CD14-positive monocyte (primary cell): Measurements from ENCODE around the gene EIF3CL. TPM values are rescaled to one million over a fixed set of nuclear protein-coding genes. Genes with fewer than 3 reads are reported as not detected.
"Not testable (repeated sequence)": the region's sequence is repeated elsewhere in the genome, so short reads cannot be mapped to it uniquely, and the experiment has no call there.

Source experiments
- DNase-seq, 3 donors: peaks; one replicate each; pipeline ENCODE4 v3.0.0-alpha.2; 2011 to 2022
- H2AFZ ChIP-seq: 2 replicates; pipeline ENCODE4 v1.6.0; 2012; ENCODE audit warnings: mild to moderate bottlenecking, low read depth, low read length, inconsistent platforms; ENCODE audit not compliant: insufficient read depth, poor library complexity, severe bottlenecking
- H3K27ac ChIP-seq, 2 donors: 1 replicate in 1 of 2; 2 replicates in 1 of 2; pipeline ENCODE4 v1.5.1; 2012 to 2013; ENCODE audit warnings: low read length in 2 of 2, control low read depth in 1 of 2, inconsistent platforms in 1 of 2, low read depth in 1 of 2, mild to moderate bottlenecking in 1 of 2
- H3K27me3 ChIP-seq, 2 donors: one replicate each; pipeline versions ENCODE4 v1.6.0 to v1.6.1; 2011 to 2013; ENCODE audit warnings: low read length in 2 of 2; ENCODE audit not compliant: control insufficient read depth in 2 of 2, insufficient read depth in 2 of 2
- H3K36me3 ChIP-seq, 2 donors: replicated peaks in 1 of 2; 1 replicate in 1 of 2; 2 replicates in 1 of 2; pipeline versions ENCODE4 v1.5.1 to v1.6.1; 2012 to 2013; ENCODE audit warnings: low read length in 2 of 2, control low read depth in 1 of 2, inconsistent platforms in 1 of 2, mild to moderate bottlenecking in 1 of 2; ENCODE audit not compliant: insufficient read depth in 2 of 2, control insufficient read depth in 1 of 2
- H3K4me1 ChIP-seq, 2 donors: 1 replicate in 1 of 2; 2 replicates in 1 of 2; pipeline versions ENCODE4 v1.5.1 to v1.6.1; 2012 to 2013; ENCODE audit warnings: low read length in 2 of 2, control low read depth in 1 of 2, inconsistent platforms in 1 of 2, mild to moderate bottlenecking in 1 of 2, moderate library complexity in 1 of 2; ENCODE audit not compliant: insufficient read depth in 2 of 2, control insufficient read depth in 1 of 2
- H3K4me2 ChIP-seq: replicated peaks from 2 replicates; pipeline ENCODE3; 2012; ENCODE audit warnings: low read length, moderate library complexity, mild to moderate bottlenecking; ENCODE audit not compliant: poor library complexity, severe bottlenecking; ENCODE audit errors: extremely low read depth
- H3K4me3 ChIP-seq, 3 experiments: fragments of 200-600 bp in 1 of 3; sonication (generic) in 1 of 3; replicated peaks in 1 of 3; 1 replicate in 2 of 3; 2 replicates in 1 of 3; pipeline ENCODE4 v1.5.1; 2011 to 2013; ENCODE audit warnings: low read length in 3 of 3, mild to moderate bottlenecking in 3 of 3, control low read depth in 2 of 3, low read depth in 2 of 3, inconsistent platforms in 1 of 3, moderate library complexity in 1 of 3
- H3K79me2 ChIP-seq: 2 replicates; pipeline ENCODE4 v1.6.0; 2012; ENCODE audit warnings: mild to moderate bottlenecking, control low read depth, inconsistent platforms, low read length, moderate library complexity; ENCODE audit not compliant: insufficient read depth
- H3K9ac ChIP-seq: 2 replicates; pipeline ENCODE4 v1.6.0; 2017; ENCODE audit warnings: low read length, mild to moderate bottlenecking; ENCODE audit not compliant: insufficient read depth, poor library complexity, severe bottlenecking
- H3K9me3 ChIP-seq, 2 donors: replicated peaks in 1 of 2; 1 replicate in 1 of 2; 2 replicates in 1 of 2; pipeline versions ENCODE4 v1.5.1 to v1.6.1; 2012 to 2013; ENCODE audit warnings: low read length in 2 of 2, control low read depth in 1 of 2; ENCODE audit not compliant: control insufficient read depth in 1 of 2, insufficient read depth in 1 of 2
- H4K20me1 ChIP-seq: 2 replicates; pipeline ENCODE4 v1.6.0; 2012; ENCODE audit warnings: mild to moderate bottlenecking, low read length, control low read depth, moderate library complexity; ENCODE audit not compliant: insufficient read depth
- H3K27ac Mint-ChIP-seq, 7 donors: one replicate each; pipeline ENCODE4 v1.8.0; 2020; ENCODE audit warnings: mild to moderate bottlenecking in 7 of 7, mixed read lengths in 7 of 7, moderate library complexity in 6 of 7, inconsistent platforms in 2 of 7
- H3K27me3 Mint-ChIP-seq, 3 donors: one replicate each; pipeline ENCODE4 v1.8.0; 2021 to 2022; ENCODE audit warnings: low read depth in 3 of 3, mild to moderate bottlenecking in 3 of 3, mixed read lengths in 3 of 3, moderate library complexity in 3 of 3, inconsistent platforms in 1 of 3
- H3K36me3 Mint-ChIP-seq, 2 donors: one replicate each; pipeline ENCODE4 v1.8.0; 2020; ENCODE audit warnings: mixed read lengths in 2 of 2, inconsistent platforms in 1 of 2, mild to moderate bottlenecking in 1 of 2
- H3K4me1 Mint-ChIP-seq: one replicate; pipeline ENCODE4 v1.8.0; 2020; ENCODE audit warnings: mild to moderate bottlenecking, mixed read lengths
- H3K4me3 Mint-ChIP-seq, 2 donors: one replicate each; pipeline ENCODE4 v1.8.0; 2020; ENCODE audit warnings: mild to moderate bottlenecking in 2 of 2, mixed read lengths in 2 of 2, moderate library complexity in 1 of 2
- H3K9me3 Mint-ChIP-seq, 7 donors: one replicate each; pipeline ENCODE4 v1.8.0; 2020 to 2022; ENCODE audit warnings: mixed read lengths in 7 of 7, mild to moderate bottlenecking in 6 of 7, moderate library complexity in 6 of 7, inconsistent platforms in 2 of 7
- WGBS: methylation state at CpG from one replicate; pipeline ENCODE4 v1.1.5; 2013; ENCODE audit warnings: missing lambda C conversion rate; ENCODE audit not compliant: insufficient coverage; 5-methylcytosine and 5-hydroxymethylcytosine counted together
- intact Hi-C, 2 donors: fragments of 100-400 bp; cut with micrococcal nuclease; formaldehyde crosslinking; loops; one replicate each; pipeline versions ENCODE4 v1.15.0 to v1.15.1; 2023
- polyA plus RNA-seq, 3 donors: library from polyadenylated mRNA; depleted of rRNA in 1 of 3; unstranded in 2 of 3; stranded (reverse) in 1 of 3; fragments of 300-500 nt in 2 of 3; fragments of >200 nt in 1 of 3; fragmentation: Illumina TruSeq in 2 of 3; gene quantifications; 1 replicate in 2 of 3; 2 replicates in 1 of 3; pipeline ENCODE4 v1.2.3, GENCODE V29; 2012 to 2021

EIF3CL gene
- polyA plus RNA-seq, 3 donors: 15.2 to 48.8 (median 33.9) TPM

DNA sequence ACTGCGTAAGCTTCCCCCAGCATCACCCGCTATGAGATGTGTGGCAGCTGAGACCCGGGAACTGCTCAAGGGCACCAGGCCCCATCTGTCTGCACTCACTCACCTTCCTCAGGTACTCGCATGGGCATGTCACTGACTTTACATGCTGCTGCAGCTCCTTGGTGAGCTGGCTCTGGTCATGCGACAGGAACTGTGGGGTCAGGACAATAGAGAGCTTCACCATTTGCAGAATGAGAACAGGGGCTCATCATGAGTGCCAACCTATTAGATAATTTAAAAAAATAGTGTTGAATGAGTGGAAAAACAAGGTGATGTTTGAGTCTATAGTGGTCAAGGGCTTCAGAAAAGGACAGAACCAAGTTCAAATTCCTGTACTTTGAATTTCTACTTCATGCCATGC lies 41.0 kb downstream of the EIF3CL start:
- H3K4me3 ChIP-seq: not testable (repeated sequence)

DNA sequence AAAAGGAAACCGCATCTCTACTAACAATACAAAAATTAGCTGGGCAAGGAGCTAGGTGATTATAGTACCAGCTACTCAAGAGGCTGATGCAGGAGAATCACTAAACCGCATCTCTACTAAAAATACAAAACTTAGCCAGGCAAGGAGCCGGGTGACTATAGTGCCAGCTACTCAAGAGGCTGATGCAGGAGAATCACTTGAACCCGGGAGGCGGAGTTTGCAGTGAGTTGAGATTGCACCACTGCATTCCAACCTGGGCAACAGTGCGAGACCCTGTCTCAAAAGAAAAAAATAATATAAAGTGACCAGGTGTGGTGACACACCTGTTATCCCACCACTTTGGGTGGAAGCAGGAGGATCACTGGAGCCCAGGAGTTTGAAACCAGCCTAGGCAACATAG lies 65.4 kb downstream of the EIF3CL start:
- H3K36me3 Mint-ChIP-seq, H3K4me3 ChIP-seq, H3K36me3 ChIP-seq, H3K9ac ChIP-seq, H2AFZ ChIP-seq, H3K4me2 ChIP-seq, H3K27ac ChIP-seq, H3K9me3 Mint-ChIP-seq, H3K27me3 Mint-ChIP-seq, H3K27me3 ChIP-seq, DNase-seq, H4K20me1 ChIP-seq, H3K4me1 Mint-ChIP-seq, H3K9me3 ChIP-seq, H3K4me1 ChIP-seq, H3K27ac Mint-ChIP-seq, H3K4me3 Mint-ChIP-seq, H3K79me2 ChIP-seq, intact Hi-C loops: not testable (repeated sequence)
- no CpG with 5 or more reads among the region's 6 CpGs for WGBS

More for the DNA sequence above, 41.0 kb downstream of the EIF3CL start:
- H2AFZ ChIP-seq, H3K4me1 Mint-ChIP-seq, H3K4me3 Mint-ChIP-seq, H3K9me3 Mint-ChIP-seq, H3K27me3 ChIP-seq, H3K9ac ChIP-seq, H3K27me3 Mint-ChIP-seq, H3K27ac Mint-ChIP-seq, H3K79me2 ChIP-seq, H3K4me1 ChIP-seq, H3K27ac ChIP-seq, H3K9me3 ChIP-seq, H4K20me1 ChIP-seq, H3K36me3 ChIP-seq, DNase-seq, intact Hi-C loops, H3K36me3 Mint-ChIP-seq, H3K4me2 ChIP-seq: not testable (repeated sequence)
- no CpG with 5 or more reads among the region's 5 CpGs for WGBS

DNA sequence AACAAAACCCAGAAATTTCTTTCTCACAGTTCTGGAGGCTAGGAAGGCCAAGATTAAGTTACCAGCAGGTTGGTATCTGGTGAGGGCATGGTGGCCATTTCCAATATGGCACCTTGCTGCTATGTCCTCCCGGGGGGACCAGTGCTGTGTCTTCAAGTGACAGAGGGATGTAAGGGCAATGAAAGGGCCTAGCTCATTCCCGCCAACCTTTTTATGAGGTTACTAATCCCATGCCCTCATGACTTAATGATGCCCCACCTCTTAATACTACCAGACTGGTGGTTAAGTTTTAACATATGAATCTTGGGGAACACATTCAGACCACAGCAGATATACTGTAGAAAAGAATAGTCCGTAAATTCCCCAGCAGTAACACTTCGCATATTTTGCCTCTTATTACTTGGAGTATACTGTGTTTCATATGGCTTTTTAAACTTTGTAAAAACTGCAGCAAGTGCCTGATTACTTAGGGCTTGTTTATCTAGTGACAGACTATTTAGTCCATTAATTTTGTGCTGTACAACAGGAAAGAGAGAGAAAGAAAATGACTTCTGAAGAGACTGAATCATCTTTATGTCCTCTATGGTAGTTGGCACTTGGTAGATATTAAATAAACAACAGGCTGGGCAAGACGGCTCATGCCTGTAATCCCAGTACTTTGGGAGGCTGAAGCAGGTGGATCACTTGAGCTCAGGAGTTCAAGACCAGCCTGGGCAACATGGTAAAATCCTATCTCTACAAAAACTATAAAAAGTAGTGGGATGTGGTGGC lies 66.5 kb downstream of the EIF3CL start:
- H3K36me3 ChIP-seq, H3K4me3 Mint-ChIP-seq, H4K20me1 ChIP-seq, H3K9me3 ChIP-seq, H3K27me3 Mint-ChIP-seq, H3K36me3 Mint-ChIP-seq, DNase-seq, H3K4me3 ChIP-seq, H3K4me1 Mint-ChIP-seq, H3K27me3 ChIP-seq, H3K9ac ChIP-seq, H3K4me2 ChIP-seq, H3K27ac ChIP-seq, intact Hi-C loops, H3K79me2 ChIP-seq, H3K9me3 Mint-ChIP-seq, H3K4me1 ChIP-seq, H2AFZ ChIP-seq, H3K27ac Mint-ChIP-seq: not testable (repeated sequence)
- WGBS: no CpG with 5 or more reads among the region's 5 CpGs

DNA sequence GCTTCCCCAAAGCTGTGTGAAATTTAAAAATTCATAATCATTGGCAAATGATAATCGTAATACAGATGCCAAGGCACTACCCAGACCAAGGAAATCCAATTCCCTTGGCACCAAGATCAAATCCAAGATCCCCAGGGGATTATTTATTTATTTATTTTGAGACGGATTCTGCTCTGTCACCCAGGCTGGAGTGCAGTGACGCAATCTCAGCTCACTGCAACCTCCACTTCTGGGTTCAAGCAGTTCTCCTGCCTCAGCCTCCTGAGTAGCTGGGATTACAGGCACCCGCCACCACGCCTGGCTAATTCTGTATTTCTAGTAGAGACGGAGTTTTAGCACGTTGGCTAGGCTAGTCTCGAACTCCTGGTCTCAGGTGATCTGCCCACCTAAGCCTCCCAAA lies 68.0 kb downstream of the EIF3CL start:
- H3K9me3 ChIP-seq, intact Hi-C loops: not testable (repeated sequence)

More for the DNA sequence above, 68.0 kb downstream of the EIF3CL start:
- not testable (repeated sequence) for H3K4me1 Mint-ChIP-seq, H3K27me3 Mint-ChIP-seq, H3K4me1 ChIP-seq, H3K9ac ChIP-seq, H3K9me3 Mint-ChIP-seq, DNase-seq, H3K27me3 ChIP-seq, H4K20me1 ChIP-seq, H3K36me3 Mint-ChIP-seq, H3K36me3 ChIP-seq, H3K4me3 ChIP-seq, H3K4me2 ChIP-seq, H3K27ac Mint-ChIP-seq, H2AFZ ChIP-seq, H3K4me3 Mint-ChIP-seq, H3K27ac ChIP-seq, H3K79me2 ChIP-seq
- WGBS: 100% methylated on average over 1 of the region's 8 CpGs
